ENCODE data around the gene SPATA2L.

Gene SPATA2L

GRCh38 chr16:89660146-89660545 is 41.4 kb downstream of the SPATA2L start:
- TF ChIP-seq, protein P1, sequence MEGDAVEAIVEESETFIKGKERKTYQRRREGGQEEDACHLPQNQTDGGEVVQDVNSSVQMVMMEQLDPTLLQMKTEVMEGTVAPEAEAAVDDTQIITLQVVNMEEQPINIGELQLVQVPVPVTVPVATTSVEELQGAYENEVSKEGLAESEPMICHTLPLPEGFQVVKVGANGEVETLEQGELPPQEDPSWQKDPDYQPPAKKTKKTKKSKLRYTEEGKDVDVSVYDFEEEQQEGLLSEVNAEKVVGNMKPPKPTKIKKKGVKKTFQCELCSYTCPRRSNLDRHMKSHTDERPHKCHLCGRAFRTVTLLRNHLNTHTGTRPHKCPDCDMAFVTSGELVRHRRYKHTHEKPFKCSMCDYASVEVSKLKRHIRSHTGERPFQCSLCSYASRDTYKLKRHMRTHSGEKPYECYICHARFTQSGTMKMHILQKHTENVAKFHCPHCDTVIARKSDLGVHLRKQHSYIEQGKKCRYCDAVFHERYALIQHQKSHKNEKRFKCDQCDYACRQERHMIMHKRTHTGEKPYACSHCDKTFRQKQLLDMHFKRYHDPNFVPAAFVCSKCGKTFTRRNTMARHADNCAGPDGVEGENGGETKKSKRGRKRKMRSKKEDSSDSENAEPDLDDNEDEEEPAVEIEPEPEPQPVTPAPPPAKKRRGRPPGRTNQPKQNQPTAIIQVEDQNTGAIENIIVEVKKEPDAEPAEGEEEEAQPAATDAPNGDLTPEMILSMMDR (IDR thresholded peaks at IDR 0.05; ENCODE audit: borderline replicate concordance, insufficient read depth, low read depth, low read length): no peak
- H3K4me3 ChIP-seq (ENCODE audit: low read depth, low read length): no peak overlapping the region

DNA sequence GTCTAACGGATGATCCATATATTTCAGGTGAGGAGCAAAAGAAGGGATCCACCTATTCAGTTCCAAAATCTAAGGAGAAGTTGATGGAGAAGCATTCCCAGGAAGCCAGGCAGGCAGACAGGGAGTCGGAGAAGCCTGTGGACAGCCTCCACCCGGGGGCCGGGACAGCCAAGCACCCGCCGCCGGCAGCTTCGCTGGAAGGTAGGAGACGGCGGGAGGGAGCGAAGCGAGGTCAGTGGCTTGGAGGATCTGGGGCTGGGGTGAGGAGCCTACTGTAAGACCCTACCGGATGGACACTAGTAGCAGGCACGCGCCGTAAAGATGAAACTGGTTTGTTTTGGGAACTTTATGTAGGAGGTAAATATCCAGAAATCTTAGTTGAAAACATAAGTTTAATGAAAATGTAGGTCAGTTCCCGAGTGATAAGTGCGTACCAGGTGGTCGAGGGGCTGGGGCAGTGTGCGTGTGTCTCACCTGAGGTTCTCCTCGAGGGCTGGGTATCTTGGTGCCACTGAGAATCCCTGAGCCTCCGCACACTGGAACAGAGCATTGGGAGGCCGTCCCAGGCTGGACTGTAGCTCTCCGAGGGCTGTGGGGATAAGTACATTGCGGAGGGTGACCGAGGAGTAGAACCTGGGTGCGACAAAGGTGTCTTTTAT is 43.2 kb downstream of the SPATA2L start:
- H3K4me3 ChIP-seq (ENCODE audit: low read depth, low read length): peak overlapping the region; percentile 99
- TF ChIP-seq, protein P1 (IDR thresholded peaks at IDR 0.05; ENCODE audit: borderline replicate concordance, insufficient read depth, low read depth, low read length): no peak

- peak within 1 kb of the TSS; percentile 99 for H3K4me3 ChIP-seq (ENCODE audit: low read depth, low read length)
- TF ChIP-seq, protein P1 (IDR thresholded peaks at IDR 0.05; ENCODE audit: borderline replicate concordance, insufficient read depth, low read depth, low read length): no peak
These were observed 43.9 kb downstream of the SPATA2L start, which contains the start of the genes CHMP1A and SPATA33 for GRCh38 chr16:89657442-89658220. CHMP1A (minus strand) TSS chr16:89657708; CDS start chr16:89657588, 120 bp downstream. SPATA33 (plus strand) TSS chr16:89657836; CDS start chr16:89657912, 76 bp downstream.

GRCh38 chr16:89656435-89657121 is 44.9 kb downstream of the SPATA2L start:
- peak overlapping the region; percentile 99 for H3K4me3 ChIP-seq (ENCODE audit: low read depth, low read length)
- TF ChIP-seq, protein P1 (IDR thresholded peaks at IDR 0.05; ENCODE audit: borderline replicate concordance, insufficient read depth, low read depth, low read length): no peak

GRCh38 chr16:89655062-89655643 is 46.4 kb downstream of the SPATA2L start:
- no peak overlapping the region for H3K4me3 ChIP-seq (ENCODE audit: low read depth, low read length)
- TF ChIP-seq, protein P1 (IDR thresholded peaks at IDR 0.05; ENCODE audit: borderline replicate concordance, insufficient read depth, low read depth, low read length): no peak

DNA sequence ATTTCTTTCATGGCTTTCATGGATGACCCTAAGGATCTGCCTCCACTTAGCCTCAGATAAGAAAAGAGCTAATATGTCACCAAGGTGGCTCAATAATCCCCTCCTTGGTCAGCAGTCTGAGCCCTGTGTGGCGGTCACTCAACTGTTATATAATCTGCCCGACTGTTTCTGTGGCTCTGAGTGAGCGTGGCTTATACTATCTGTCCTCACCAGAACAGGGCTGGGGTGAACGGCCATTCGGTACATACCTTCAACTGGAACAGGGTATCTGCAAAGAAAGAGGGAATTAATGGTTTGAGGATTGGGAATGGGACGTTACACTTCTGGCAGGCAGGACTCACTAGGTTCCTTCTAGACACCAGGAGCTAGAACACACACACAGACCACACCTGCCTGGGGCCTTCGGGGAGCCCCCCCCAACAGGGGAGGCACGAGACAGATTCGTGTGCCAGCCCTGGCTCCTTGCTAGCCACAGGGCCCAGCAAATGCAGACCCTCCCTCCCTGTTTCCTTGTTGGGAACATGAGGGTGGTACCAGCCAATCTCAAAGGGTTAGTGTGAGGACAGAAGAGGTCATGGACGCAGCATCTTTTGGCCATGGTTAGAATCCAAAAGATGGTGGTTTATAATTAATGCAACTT is 47.7 kb downstream of the SPATA2L start:
- TF ChIP-seq, protein P1 (IDR thresholded peaks at IDR 0.05; ENCODE audit: borderline replicate concordance, insufficient read depth, low read depth, low read length): no peak
- H3K4me3 ChIP-seq (ENCODE audit: low read depth, low read length): no peak overlapping the region
